GM23338 (cell line): ENCODE measurements around the gene VMP1. TPM values are rescaled to one million over a fixed set of nuclear protein-coding genes. Genes with fewer than 3 reads are reported as not detected.

Experiments used
- ATAC-seq: fragments of 200-7000 bp; cut with Tn5 transposase; 3 replicates; pipeline ENCODE4 v1.9.1; 2020
- DNase-seq: peaks from one replicate; pipeline ENCODE4 v3.0.0-alpha.2; 2015; ENCODE audit warnings: low spot score
- H2AFZ ChIP-seq: fragments of 200-600 bp; sonication (generic); 2 replicates; pipeline ENCODE4 v1.8.0; 2016; ENCODE audit warnings: antibody characterized with exemption, mild to moderate bottlenecking, moderate library complexity
- H3F3A ChIP-seq: fragments of 200-600 bp; sonication (generic); replicated peaks from 2 replicates; pipeline ENCODE4 v1.8.0; 2017; ENCODE audit warnings: antibody characterized with exemption, mixed run types, low read depth
- H3K27ac ChIP-seq: fragments of 200-600 bp; sonication (generic); 2 replicates; pipeline ENCODE4 v1.6.1; 2016; ENCODE audit warnings: low read depth
- H3K27me3 ChIP-seq: fragments of 200-600 bp; sonication (generic); 2 replicates; pipeline ENCODE4 v1.8.0; 2016; ENCODE audit warnings: mild to moderate bottlenecking, mixed run types, moderate library complexity; ENCODE audit not compliant: insufficient read depth
- H3K36me3 ChIP-seq: fragments of 200-600 bp; sonication (generic); 2 replicates; pipeline ENCODE4 v1.8.0; 2016; ENCODE audit warnings: mild to moderate bottlenecking; ENCODE audit not compliant: insufficient read depth
- H3K4me1 ChIP-seq: fragments of 200-600 bp; sonication (generic); 2 replicates; pipeline ENCODE4 v1.8.0; 2016; ENCODE audit warnings: mild to moderate bottlenecking, moderate library complexity; ENCODE audit not compliant: insufficient read depth
- H3K4me2 ChIP-seq: fragments of 200-600 bp; sonication (generic); 2 replicates; pipeline ENCODE4 v1.7.1; 2017; ENCODE audit warnings: mixed run types
- H3K4me3 ChIP-seq: fragments of 200-600 bp; sonication (generic); 2 replicates; pipeline ENCODE4 v1.6.1; 2016; ENCODE audit warnings: mixed run types
- H3K79me2 ChIP-seq: fragments of 200-600 bp; sonication (generic); replicated peaks from 2 replicates; pipeline ENCODE4 v1.8.0; 2017; ENCODE audit warnings: mild to moderate bottlenecking; ENCODE audit not compliant: insufficient read depth
- H3K9me2 ChIP-seq: fragments of 200-600 bp; sonication (generic); 2 replicates; pipeline ENCODE4 v1.8.0; 2017; ENCODE audit not compliant: insufficient read depth
- H4K20me1 ChIP-seq: fragments of 200-600 bp; sonication (generic); replicated peaks from 2 replicates; pipeline ENCODE4 v1.8.0; 2017; ENCODE audit warnings: mild to moderate bottlenecking; ENCODE audit not compliant: insufficient read depth
- H3K27ac Mint-ChIP-seq: 2 replicates; pipeline ENCODE4 v1.8.0; 2020; ENCODE audit warnings: inconsistent platforms, mild to moderate bottlenecking, moderate library complexity, mixed read lengths
- H3K27me3 Mint-ChIP-seq: 3 replicates; pipeline ENCODE4 v1.8.0; 2022; ENCODE audit warnings: low read depth, mild to moderate bottlenecking, moderate library complexity, mixed read lengths, inconsistent platforms; ENCODE audit not compliant: insufficient read depth, poor library complexity
- H3K36me3 Mint-ChIP-seq: 3 replicates; pipeline ENCODE4 v1.8.0; 2021; ENCODE audit warnings: low read depth, mild to moderate bottlenecking, inconsistent platforms, moderate library complexity, mixed read lengths
- H3K4me1 Mint-ChIP-seq: 3 replicates; pipeline ENCODE4 v1.8.0; 2020; ENCODE audit warnings: mild to moderate bottlenecking, inconsistent platforms, mixed read lengths
- H3K4me3 Mint-ChIP-seq: 3 replicates; pipeline ENCODE4 v1.8.0; 2021; ENCODE audit warnings: moderate library complexity, mild to moderate bottlenecking, inconsistent platforms, mixed read lengths
- H3K9me3 Mint-ChIP-seq: 3 replicates; pipeline ENCODE4 v1.8.0; 2020; ENCODE audit warnings: moderate library complexity, mild to moderate bottlenecking, inconsistent platforms, mixed read lengths
- EZH2 ChIP-seq: fragments of 200-600 bp; sonication (generic); IDR thresholded peaks from one replicate; pipeline ENCODE4 v1.8.0; 2017; ENCODE audit warnings: antibody characterized with exemption, mild to moderate bottlenecking, low read depth; ENCODE audit not compliant: unreplicated experiment
- EZH2phosphoT487 ChIP-seq: fragments of 200-600 bp; sonication (generic); IDR thresholded peaks from one replicate; pipeline ENCODE4 v1.8.1; 2018; ENCODE audit warnings: antibody characterized with exemption; ENCODE audit not compliant: unreplicated experiment
- JUNB ChIP-seq: IDR thresholded peaks from one replicate; pipeline ENCODE4 v1.6.1; 2016; ENCODE audit warnings: antibody characterized with exemption; ENCODE audit not compliant: unreplicated experiment
- NANOG ChIP-seq: IDR thresholded peaks from 2 replicates; pipeline ENCODE4 v1.6.1; 2016; ENCODE audit warnings: antibody characterized with exemption, borderline replicate concordance
- POLR2AphosphoS5 ChIP-seq: IDR thresholded peaks from 2 replicates; pipeline ENCODE4 v1.6.1; 2016; ENCODE audit warnings: antibody characterized with exemption, low read depth
- ZNF114 ChIP-seq: fragments of 250-450 bp; sonication (Bioruptor Pico); IDR thresholded peaks from 2 replicates; pipeline ENCODE4 v1.5.0; 2020; ENCODE audit warnings: mild to moderate bottlenecking, moderate library complexity
- polyA plus RNA-seq: library from polyadenylated mRNA; unstranded; fragments of >200 nt; fragmentation: Nextera tagmentation; extraction: Ambion mirVana; gene quantifications from 2 replicates; pipeline ENCODE4 v1.2.1, GENCODE V29; 2016
- total RNA-seq: library from RNA; depleted of rRNA; stranded (reverse); fragments of >200 nt; shearing (Covaris generic); gene quantifications from 2 replicates; pipeline ENCODE4 v1.2.3, GENCODE V29; 2014
- TF ChIP-seq, protein P1 (sequence below): fragments of 250-450 bp; sonication (Bioruptor Pico); IDR thresholded peaks from 2 replicates; pipeline ENCODE4 v1.5.0; 2020; ENCODE audit warnings: mild to moderate bottlenecking, moderate library complexity
- TF ChIP-seq, protein P2 (sequence below): IDR thresholded peaks from one replicate; pipeline ENCODE4 v1.6.1; 2018; ENCODE audit warnings: antibody characterized with exemption; ENCODE audit not compliant: unreplicated experiment
- TF ChIP-seq, protein P3 (sequence below), 2 experiments: fragments of 200-600 bp in 1 of 2; sonication (generic) in 1 of 2; conservative IDR thresholded peaks; 2 replicates each; pipeline versions ENCODE4 v1.5.1 to v1.6.1; 2016 to 2017; ENCODE audit warnings: antibody characterized with exemption in 2 of 2, low read depth in 2 of 2, mild to moderate bottlenecking in 2 of 2, moderate library complexity in 1 of 2

VMP1 gene
- total and polyA plus RNA-seq, 2 experiments from 2014 or later, result 70.1 to 112 TPM

DNA sequence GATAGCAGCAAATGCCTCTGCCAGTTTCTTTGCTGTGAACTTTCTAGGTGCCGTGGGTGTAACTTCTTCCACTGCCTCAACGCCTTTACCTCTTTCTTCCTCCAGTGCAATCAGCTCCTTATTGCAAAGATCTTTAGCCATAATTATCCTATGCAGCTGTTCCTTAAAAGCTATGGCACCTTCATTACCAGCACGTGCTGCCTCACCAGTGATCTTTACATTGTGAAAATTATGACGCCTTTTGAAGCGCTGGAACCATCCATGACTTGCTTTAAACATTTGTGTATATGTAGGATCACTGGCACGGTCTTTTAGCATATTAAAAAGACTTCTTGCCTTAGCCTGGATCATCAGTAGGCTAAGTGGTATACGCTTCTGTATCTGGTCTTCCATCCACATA lies 8.2 kb upstream of the VMP1 start (continued):
- TF ChIP-seq, protein P1, sequence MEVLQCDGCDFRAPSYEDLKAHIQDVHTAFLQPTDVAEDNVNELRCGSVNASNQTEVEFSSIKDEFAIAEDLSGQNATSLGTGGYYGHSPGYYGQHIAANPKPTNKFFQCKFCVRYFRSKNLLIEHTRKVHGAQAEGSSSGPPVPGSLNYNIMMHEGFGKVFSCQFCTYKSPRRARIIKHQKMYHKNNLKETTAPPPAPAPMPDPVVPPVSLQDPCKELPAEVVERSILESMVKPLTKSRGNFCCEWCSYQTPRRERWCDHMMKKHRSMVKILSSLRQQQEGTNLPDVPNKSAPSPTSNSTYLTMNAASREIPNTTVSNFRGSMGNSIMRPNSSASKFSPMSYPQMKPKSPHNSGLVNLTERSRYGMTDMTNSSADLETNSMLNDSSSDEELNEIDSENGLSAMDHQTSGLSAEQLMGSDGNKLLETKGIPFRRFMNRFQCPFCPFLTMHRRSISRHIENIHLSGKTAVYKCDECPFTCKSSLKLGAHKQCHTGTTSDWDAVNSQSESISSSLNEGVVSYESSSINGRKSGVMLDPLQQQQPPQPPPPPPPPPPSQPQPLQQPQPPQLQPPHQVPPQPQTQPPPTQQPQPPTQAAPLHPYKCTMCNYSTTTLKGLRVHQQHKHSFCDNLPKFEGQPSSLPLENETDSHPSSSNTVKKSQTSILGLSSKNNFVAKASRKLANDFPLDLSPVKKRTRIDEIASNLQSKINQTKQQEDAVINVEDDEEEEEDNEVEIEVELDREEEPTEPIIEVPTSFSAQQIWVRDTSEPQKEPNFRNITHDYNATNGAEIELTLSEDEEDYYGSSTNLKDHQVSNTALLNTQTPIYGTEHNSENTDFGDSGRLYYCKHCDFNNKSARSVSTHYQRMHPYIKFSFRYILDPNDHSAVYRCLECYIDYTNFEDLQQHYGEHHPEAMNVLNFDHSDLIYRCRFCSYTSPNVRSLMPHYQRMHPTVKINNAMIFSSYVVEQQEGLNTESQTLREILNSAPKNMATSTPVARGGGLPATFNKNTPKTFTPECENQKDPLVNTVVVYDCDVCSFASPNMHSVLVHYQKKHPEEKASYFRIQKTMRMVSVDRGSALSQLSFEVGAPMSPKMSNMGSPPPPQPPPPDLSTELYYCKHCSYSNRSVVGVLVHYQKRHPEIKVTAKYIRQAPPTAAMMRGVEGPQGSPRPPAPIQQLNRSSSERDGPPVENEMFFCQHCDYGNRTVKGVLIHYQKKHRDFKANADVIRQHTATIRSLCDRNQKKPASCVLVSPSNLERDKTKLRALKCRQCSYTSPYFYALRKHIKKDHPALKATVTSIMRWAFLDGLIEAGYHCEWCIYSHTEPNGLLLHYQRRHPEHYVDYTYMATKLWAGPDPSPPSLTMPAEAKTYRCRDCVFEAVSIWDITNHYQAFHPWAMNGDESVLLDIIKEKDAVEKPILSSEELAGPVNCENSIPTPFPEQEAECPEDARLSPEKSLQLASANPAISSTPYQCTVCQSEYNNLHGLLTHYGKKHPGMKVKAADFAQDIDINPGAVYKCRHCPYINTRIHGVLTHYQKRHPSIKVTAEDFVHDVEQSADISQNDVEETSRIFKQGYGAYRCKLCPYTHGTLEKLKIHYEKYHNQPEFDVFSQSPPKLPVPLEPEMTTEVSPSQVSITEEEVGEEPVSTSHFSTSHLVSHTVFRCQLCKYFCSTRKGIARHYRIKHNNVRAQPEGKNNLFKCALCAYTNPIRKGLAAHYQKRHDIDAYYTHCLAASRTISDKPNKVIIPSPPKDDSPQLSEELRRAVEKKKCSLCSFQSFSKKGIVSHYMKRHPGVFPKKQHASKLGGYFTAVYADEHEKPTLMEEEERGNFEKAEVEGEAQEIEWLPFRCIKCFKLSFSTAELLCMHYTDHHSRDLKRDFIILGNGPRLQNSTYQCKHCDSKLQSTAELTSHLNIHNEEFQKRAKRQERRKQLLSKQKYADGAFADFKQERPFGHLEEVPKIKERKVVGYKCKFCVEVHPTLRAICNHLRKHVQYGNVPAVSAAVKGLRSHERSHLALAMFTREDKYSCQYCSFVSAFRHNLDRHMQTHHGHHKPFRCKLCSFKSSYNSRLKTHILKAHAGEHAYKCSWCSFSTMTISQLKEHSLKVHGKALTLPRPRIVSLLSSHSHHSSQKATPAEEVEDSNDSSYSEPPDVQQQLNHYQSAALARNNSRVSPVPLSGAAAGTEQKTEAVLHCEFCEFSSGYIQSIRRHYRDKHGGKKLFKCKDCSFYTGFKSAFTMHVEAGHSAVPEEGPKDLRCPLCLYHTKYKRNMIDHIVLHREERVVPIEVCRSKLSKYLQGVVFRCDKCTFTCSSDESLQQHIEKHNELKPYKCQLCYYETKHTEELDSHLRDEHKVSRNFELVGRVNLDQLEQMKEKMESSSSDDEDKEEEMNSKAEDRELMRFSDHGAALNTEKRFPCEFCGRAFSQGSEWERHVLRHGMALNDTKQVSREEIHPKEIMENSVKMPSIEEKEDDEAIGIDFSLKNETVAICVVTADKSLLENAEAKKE (CRISPR knock-in tag), result no peak
- TF ChIP-seq POLR2AphosphoS5 (no peak), NANOG (no peak), EZH2 (no peak), JUNB (no peak)

DNA sequence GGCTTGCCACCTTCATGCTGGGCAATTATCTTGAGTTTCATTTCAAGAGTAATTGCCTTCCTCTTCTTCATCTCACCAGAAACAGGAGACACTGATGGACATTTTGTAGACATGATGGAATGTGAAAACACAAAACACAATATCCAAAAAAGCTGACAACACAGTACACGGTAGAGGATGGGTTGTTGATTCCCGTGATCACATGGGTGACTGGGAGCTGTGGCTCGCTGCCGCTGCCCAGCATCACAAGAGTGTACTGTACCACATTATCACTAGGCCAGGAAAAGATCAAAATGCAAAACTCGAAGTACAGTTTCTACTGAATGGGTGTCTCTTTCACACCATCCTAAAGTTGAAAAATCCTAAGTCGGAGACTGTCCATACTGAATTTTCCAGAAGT lies 7.7 kb upstream of the VMP1 start:
- H3K27me3 Mint-ChIP-seq, result peaks cover 5% of the 10 kb centered on the region
- H2AFZ ChIP-seq, result no peak overlapping the region
- H3K4me3 ChIP-seq, result no peak overlapping the region
- DNase-seq, result no peak
- no peaks in the 10 kb centered on the region for H3K27me3 ChIP-seq
- peaks cover 19% of the 10 kb centered on the region for H3K4me1 Mint-ChIP-seq
- peaks cover 14% of the 10 kb centered on the region for H3F3A ChIP-seq
- peaks cover 61% of the 10 kb centered on the region for H3K36me3 Mint-ChIP-seq
- TF ChIP-seq POLR2AphosphoS5 (no peak), ZNF114 (CRISPR knock-in tag) (no peak), JUNB (no peak), EZH2phosphoT487 (no peak), EZH2 (no peak)
- TF ChIP-seq, protein P2, sequence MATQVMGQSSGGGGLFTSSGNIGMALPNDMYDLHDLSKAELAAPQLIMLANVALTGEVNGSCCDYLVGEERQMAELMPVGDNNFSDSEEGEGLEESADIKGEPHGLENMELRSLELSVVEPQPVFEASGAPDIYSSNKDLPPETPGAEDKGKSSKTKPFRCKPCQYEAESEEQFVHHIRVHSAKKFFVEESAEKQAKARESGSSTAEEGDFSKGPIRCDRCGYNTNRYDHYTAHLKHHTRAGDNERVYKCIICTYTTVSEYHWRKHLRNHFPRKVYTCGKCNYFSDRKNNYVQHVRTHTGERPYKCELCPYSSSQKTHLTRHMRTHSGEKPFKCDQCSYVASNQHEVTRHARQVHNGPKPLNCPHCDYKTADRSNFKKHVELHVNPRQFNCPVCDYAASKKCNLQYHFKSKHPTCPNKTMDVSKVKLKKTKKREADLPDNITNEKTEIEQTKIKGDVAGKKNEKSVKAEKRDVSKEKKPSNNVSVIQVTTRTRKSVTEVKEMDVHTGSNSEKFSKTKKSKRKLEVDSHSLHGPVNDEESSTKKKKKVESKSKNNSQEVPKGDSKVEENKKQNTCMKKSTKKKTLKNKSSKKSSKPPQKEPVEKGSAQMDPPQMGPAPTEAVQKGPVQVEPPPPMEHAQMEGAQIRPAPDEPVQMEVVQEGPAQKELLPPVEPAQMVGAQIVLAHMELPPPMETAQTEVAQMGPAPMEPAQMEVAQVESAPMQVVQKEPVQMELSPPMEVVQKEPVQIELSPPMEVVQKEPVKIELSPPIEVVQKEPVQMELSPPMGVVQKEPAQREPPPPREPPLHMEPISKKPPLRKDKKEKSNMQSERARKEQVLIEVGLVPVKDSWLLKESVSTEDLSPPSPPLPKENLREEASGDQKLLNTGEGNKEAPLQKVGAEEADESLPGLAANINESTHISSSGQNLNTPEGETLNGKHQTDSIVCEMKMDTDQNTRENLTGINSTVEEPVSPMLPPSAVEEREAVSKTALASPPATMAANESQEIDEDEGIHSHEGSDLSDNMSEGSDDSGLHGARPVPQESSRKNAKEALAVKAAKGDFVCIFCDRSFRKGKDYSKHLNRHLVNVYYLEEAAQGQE, result no peak
- TF ChIP-seq, protein P3, sequence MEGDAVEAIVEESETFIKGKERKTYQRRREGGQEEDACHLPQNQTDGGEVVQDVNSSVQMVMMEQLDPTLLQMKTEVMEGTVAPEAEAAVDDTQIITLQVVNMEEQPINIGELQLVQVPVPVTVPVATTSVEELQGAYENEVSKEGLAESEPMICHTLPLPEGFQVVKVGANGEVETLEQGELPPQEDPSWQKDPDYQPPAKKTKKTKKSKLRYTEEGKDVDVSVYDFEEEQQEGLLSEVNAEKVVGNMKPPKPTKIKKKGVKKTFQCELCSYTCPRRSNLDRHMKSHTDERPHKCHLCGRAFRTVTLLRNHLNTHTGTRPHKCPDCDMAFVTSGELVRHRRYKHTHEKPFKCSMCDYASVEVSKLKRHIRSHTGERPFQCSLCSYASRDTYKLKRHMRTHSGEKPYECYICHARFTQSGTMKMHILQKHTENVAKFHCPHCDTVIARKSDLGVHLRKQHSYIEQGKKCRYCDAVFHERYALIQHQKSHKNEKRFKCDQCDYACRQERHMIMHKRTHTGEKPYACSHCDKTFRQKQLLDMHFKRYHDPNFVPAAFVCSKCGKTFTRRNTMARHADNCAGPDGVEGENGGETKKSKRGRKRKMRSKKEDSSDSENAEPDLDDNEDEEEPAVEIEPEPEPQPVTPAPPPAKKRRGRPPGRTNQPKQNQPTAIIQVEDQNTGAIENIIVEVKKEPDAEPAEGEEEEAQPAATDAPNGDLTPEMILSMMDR (conservative IDR thresholded peaks at IDR 0.05; ENCODE audit: low read depth in 2 of 2), result no peak
- H3K79me2 ChIP-seq, result peaks cover 100% of the 10 kb centered on the region
- H3K4me2 ChIP-seq, result no peak overlapping the region
- no peak overlapping the region for H3K27ac ChIP-seq
- H4K20me1 ChIP-seq, result peaks cover 88% of the 10 kb centered on the region
- no peaks in the 10 kb centered on the region for H3K9me2 ChIP-seq
- H3K4me1 ChIP-seq, result peaks cover 16% of the 10 kb centered on the region
- no peak for ATAC-seq
- no peak overlapping the region for H3K4me3 Mint-ChIP-seq
- no peak overlapping the region for H3K27ac Mint-ChIP-seq
- peaks cover 24% of the 10 kb centered on the region for H3K36me3 ChIP-seq
- H3K9me3 Mint-ChIP-seq, result no peaks in the 10 kb centered on the region
